Stimulated activated naive CD4-positive, alpha-beta T cell (primary cell): ENCODE results near the gene GNG12.

Source experiments
- DNase-seq, 6 experiments: peaks; one replicate each; lab custom pipeline; 2025; lab: John Stamatoyannopoulos, UW

GNG12 gene

DNA sequence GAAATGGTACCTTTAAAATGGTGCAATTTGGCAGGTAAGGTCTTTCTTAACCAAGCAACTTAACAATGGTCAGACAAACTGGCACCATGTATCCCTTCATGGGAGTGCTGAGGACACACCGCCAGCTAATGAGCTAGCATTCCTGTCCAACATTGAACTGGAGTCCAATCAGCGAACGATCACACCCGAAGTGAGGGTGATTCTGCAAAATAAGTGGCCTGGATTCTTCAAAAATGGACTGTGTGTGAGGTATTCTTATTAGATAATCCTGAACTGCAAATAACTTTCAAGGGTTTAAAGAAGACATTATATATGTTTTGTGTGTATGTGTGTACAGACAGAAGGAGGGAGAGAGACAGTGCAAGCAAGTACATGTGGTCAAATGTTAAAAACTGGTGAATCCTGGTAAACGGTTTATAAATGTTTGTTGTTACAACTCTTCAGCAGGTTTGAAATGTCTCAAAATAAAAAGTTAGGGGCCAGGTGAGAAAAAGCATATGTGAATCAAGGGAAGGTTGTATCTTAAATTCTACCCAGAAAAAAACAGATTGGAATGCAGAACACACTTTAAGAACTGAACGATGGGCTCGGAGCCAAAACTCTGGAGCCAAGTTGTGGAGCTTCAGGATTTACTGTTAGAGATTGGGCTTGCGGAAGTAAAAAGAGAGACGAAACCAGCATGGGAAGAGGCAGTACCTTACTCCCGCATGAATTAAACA lies 127.4 kb downstream of the GNG12 start:
- no peak for DNase-seq

DNA sequence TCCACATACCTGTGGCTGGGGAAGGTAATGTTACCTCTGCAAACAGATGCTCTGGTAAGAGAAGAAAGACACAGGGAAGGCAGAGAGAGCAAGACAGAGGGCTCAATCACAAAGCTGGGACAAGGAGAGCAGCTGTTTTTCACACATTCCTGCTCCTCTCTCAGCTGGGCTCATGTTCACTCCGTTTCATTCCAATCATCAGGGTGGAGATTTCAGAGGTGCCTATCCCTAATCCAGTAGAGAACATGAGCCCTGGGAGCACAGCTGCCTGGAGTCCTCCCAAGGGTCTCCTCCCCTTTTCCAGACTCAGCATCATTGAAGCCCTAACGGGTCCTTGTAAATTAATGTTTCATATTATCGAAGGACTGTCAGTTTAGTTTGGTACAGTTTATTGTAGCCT lies 128.9 kb downstream of the GNG12 start:
- no peak for DNase-seq

- DNase-seq, result no peak
Observed at GRCh38 chr1:67701876-67702275, 131.4 kb downstream of the GNG12 start.

DNA sequence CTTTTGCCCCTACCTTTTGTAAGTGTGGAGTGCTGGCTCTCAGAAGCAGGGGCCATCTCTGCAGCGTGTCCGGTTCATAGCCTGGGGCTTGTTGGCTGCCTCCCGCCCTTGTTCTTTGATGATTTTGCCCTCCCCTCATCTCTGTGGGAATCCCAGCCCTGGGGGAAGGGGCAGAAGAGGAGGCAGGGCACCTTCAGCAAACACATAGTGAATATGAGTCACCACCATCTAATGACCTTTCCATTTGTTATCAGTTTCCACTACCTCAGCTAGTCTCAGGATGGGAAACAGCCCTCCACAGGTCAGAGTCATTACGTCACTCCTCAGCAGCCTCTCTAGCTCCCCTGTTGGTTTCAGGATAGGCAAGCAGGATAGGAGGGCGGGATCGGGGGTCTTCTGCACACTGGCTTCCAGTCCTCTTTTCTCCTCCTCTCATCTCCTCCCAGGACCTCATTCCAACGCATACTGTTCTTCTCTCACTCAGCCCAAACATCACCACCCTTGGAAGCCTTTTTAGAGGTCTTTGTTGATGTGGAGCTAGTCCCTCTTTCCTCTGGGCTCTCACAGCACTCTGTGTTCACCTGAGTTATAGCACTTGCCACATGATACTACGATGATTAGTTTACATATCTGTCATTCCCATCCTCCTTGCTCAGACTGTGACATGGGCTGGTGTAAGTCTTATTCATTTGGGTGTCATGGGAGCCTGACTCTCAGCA lies 132.4 kb downstream of the GNG12 start:
- DNase-seq, result no peak

GRCh38 chr1:67700220-67700619 lies 133.0 kb downstream of the GNG12 start:
- DNase-seq, result no peak

GRCh38 chr1:67696708-67697107 lies 136.6 kb downstream of the GNG12 start:
- no peak for DNase-seq

- no peak for DNase-seq
Observed at GRCh38 chr1:67695963-67696362, 137.3 kb downstream of the GNG12 start.

DNA sequence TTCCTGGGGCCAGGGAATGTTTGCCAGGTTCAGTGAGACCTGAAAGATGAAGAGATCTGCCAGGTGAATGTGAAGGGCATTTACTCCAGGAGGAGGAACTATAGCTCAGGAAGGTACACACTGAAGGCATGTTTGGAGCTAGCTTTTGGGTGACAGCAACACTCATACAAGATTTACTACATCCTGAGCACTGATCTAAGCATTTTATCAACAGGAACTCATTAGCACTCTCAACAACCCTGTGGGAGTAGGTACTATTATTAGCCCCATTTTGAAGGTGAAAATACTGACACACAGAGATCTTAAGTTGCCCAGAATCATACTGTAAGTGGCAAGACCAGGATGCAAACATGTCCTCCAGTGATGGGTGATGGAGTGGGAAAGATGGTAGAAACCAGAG lies 141.6 kb downstream of the GNG12 start:
- DNase-seq, result no peak

DNA sequence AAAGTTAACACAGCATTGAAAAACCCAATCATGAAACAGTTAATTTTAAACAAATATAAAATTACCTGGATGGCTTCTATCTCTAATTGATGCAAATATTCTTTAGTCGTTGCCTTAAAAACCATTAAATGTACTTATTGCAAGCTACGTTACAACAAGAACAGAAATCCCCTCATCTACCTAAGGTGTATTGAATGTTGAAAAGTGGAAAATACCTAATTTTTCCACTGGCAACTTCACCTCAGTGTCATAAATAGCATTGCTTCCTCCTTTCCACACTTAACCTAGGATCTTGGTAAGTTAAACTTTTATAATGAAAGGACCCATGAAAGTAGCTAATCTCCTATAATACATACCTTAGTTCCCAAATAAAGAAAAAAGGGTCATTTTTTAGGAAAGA lies 142.9 kb downstream of the GNG12 start:
- no peak for DNase-seq

GRCh38 chr1:67690018-67690363 lies 143.3 kb downstream of the GNG12 start:
- no peak for DNase-seq

DNA sequence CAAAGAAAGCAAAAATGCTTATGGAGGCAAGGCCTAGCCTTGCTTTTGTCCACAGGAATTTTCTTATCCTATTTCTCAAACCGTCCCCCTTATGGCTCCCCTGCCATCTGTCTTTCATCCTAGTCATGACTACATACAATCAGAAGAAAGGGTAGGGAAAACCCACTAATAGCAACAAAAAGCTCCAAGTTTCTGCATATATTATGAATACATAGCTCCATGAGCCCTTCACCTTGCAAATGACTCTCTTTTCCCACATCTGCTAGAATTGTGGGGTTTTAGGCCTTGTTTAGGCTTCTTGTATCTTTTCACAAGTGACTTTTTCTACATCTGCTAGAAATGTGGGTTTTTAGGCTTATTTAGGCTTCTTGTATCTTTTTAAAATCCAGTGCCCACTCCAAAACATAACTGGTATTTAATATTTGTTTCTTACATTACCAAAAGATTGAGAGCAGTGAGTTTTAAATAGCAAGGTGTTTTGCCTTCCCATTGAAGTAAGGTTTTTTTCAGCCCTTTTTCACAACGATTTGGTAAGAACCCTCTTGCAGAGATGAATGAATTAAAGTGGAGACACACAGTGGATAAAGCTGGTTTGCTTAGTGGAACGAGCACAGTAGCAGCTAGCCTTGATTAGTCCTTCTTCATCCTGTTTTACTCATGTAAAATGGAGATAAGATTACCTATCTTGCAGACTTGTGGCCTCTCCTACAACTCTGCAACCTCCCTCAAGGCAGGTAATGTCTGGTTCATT lies 143.8 kb downstream of the GNG12 start:
- no peak for DNase-seq

GRCh38 chr1:67688526-67689219 lies 144.6 kb downstream of the GNG12 start:
- DNase-seq, result no peak

DNA sequence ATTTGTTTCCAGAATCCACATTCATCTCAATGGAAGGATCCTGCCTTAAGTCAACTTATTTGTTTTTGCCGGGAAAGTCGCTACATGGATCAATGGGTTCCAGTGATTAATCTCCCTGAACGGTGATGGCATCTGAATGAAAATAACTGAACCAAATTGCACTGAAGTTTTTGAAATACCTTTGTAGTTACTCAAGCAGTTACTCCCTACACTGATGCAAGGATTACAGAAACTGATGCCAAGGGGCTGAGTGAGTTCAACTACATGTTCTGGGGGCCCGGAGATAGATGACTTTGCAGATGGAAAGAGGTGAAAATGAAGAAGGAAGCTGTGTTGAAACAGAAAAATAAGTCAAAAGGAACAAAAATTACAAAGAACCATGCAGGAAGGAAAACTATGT lies 145.6 kb downstream of the GNG12 start:
- no peak for DNase-seq

DNA sequence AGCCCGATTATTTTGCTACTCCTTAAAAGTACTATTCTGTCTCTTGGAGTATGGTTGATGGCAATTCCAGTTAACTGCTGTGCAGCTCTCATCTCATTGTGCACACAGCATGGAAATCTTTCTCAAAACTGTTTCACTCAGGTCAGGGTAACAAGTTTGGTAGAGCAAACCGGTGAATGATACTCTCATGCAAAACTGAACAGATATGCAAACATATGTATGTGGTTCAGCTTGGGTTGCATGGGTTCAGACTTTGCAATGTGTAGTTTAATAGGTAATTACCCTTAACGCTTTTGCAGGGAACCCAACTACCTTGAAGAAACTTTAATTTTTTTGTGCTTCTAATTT lies 146.1 kb downstream of the GNG12 start:
- DNase-seq, result no peak

DNA sequence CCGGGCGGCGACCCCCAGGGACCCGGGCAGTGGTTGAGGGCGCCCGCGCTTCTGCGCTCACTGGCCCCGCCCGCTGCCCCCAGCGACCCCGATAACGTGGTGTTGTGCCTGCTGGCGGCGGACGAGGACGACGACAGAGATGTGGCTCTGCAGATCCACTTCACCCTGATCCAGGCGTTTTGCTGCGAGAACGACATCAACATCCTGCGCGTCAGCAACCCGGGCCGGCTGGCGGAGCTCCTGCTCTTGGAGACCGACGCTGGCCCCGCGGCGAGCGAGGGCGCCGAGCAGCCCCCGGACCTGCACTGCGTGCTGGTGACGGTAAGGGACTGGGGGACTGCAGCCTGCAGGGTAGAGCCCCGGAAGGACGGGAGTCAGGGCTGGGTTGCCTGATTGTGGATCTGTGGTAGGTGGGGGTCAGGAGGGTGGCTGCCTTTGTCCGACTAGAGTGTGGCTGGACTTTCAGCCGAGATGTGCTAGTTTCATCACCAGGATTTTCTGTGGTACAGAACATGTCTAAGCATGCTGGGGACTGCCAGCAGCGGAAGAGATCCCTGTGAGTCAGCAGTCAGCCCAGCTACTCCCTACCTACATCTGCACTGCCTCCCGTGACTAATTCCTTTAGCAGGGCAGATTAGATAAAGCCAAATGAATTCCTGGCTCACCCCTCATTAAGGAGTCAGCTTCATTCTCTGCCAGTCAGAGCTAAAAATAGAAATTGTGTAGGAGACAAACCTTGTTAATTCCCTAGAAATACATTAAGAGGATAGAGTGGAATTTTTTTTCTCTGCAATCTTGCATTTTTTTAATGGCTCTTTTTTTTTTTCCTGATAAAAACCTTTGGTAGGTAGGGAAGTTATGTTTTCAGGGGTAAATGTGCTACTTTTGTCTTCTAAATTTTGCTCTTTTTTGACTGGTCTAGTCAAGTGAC lies 146.7 kb downstream of the GNG12 start:
- DNase-seq, result peak; percentile 42 to 76 (median 58)

DNA sequence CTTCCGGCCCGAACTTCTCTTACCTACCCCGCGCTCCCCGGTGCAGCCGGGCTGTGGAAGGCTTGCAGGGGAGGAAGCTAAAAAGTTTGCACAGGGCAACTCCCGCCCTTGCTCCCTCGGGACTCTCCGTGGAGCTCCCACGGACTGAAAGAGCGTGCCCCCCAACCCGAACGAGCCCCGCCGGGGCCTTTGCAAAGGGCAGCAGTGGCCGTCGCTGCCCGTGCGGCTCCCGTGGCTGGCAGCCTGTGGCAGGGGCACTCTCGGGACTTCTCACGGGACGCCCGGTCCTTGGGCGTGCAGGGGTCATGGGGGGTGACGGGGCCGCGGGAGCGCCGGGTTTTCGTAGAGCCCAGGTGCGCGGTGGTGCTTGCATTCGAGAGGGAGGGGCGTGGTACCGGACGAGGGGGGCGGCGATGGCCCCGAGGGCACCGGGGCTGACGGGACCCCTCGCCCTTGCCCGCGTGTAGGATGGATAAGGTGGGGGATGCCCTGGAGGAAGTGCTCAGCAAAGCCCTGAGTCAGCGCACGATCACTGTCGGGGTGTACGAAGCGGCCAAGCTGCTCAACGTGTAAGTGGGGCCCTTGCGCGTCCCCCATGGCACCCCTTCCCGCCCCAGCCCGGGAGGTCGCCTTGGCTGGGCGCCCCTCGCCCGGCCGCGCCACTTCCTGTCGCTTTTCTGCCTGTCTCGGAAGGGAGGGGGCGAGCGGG lies 147.6 kb downstream of the GNG12 start:
- DNase-seq, result peak; percentile 23 to 76 (median 58)

GRCh38 chr1:67685067-67685557 lies 148.2 kb downstream of the GNG12 start, which contains the start of gene GADD45A:
Gene GADD45A, plus strand, starts transcription at chr1:67685201. Its CDS starts 294 bp downstream, at chr1:67685495.
- peak; percentile 93 to 96 (median 94) for DNase-seq

GRCh38 chr1:67684526-67685066 lies 148.7 kb downstream of the GNG12 start:
- DNase-seq, result no peak

GRCh38 chr1:67683766-67684525 lies 149.3 kb downstream of the GNG12 start:
- DNase-seq, result peak in 2 of 6 experiments; percentile 14 to 28
